K562 (cell line): Measurements from ENCODE around the gene NDUFS8. TPM values are rescaled to one million over a fixed set of nuclear protein-coding genes. Genes with fewer than 3 reads are reported as not detected.

ENCODE experiments used
- ASH1L ChIP-seq: fragments of 450-650 bp; IDR thresholded peaks from 2 replicates; pipeline ENCODE4 v1.6.1; 2018; ENCODE audit warnings: borderline replicate concordance, mild to moderate bottlenecking, low read depth; ENCODE audit not compliant: partially characterized antibody
- CAMTA2 ChIP-seq: fragments of 250-450 bp; sonication (Bioruptor Pico); conservative IDR thresholded peaks from 2 replicates; pipeline ENCODE4 v1.5.1; 2022
- CCNT2 ChIP-seq: IDR thresholded peaks from 2 replicates; pipeline ENCODE4 v1.6.1; 2011; ENCODE audit warnings: borderline replicate concordance, low read depth, mild to moderate bottlenecking, moderate library complexity, mixed read lengths, low read length; ENCODE audit not compliant: insufficient read length; ENCODE audit errors: extremely low read depth
- HNRNPH1 ChIP-seq: fragments of 200-400 bp; formaldehyde crosslinking; optimal IDR thresholded peaks from 2 replicates; pipeline ENCODE3; 2017; ENCODE audit warnings: low read depth, mild to moderate bottlenecking, low read length, moderate library complexity
- IFI16 ChIP-seq: fragments of 250-450 bp; sonication (Bioruptor Pico); IDR thresholded peaks from 2 replicates; pipeline ENCODE4 v2.1.2; 2022; ENCODE audit warnings: mild to moderate bottlenecking, inconsistent platforms
- JUNB ChIP-seq: fragments of 450-650 bp; formaldehyde crosslinking; conservative IDR thresholded peaks from 2 replicates; pipeline ENCODE4 v1.4.0; 2020; ENCODE audit warnings: mild to moderate bottlenecking
- NCOR1 ChIP-seq: fragments of 450-650 bp; IDR thresholded peaks from 2 replicates; pipeline ENCODE4 v1.6.1; 2016; ENCODE audit warnings: mild to moderate bottlenecking, moderate library complexity
- SAFB ChIP-seq: fragments of 200-400 bp; formaldehyde crosslinking; IDR thresholded peaks from 2 replicates; pipeline ENCODE4 v1.6.1; 2017; ENCODE audit warnings: low read depth, low read length, borderline replicate concordance
- SREBF1 ChIP-seq: fragments of 150-350 bp; IDR thresholded peaks from 2 replicates; pipeline ENCODE4 v1.6.1; 2014; ENCODE audit warnings: antibody characterized with exemption, low read depth, low read length, borderline replicate concordance
- TBL1XR1 ChIP-seq, 2 experiments: IDR thresholded peaks; 2 replicates each; pipeline ENCODE4 v1.6.1; 2012; ENCODE audit warnings: improper control_type of control experiment in 2 of 2, low read length in 2 of 2, mild to moderate bottlenecking in 1 of 2
- ZKSCAN3 ChIP-seq: fragments of 250-450 bp; sonication (Bioruptor Pico); IDR thresholded peaks from 2 replicates; pipeline ENCODE4 v1.4.0; 2020
- ZNF175 ChIP-seq: fragments of 200-800 bp; sonication (Bioruptor generic); IDR thresholded peaks from 2 replicates; pipeline ENCODE4 v1.6.1; 2016; ENCODE audit warnings: low read depth, mild to moderate bottlenecking, missing genetic modification characterization, missing compliant biosample characterization
- ZNF197 ChIP-seq: fragments of 200-800 bp; sonication (Bioruptor generic); IDR thresholded peaks from 2 replicates; pipeline ENCODE4 v1.6.1; 2016; ENCODE audit warnings: low read depth, missing genetic modification characterization, missing compliant biosample characterization
- ZNF282 ChIP-seq: sonication (generic); formaldehyde crosslinking; IDR thresholded peaks from 2 replicates; pipeline ENCODE4 v1.8.1; 2023; ENCODE audit warnings: missing genetic modification reagents
- ZNF431 ChIP-seq: sonication (generic); formaldehyde crosslinking; IDR thresholded peaks from 2 replicates; pipeline ENCODE4 v1.8.0; 2022; ENCODE audit warnings: mild to moderate bottlenecking, missing genetic modification reagents
- ZNF785 ChIP-seq: fragments of 250-450 bp; sonication (Bioruptor Pico); IDR thresholded peaks from 2 replicates; pipeline ENCODE4 v1.4.0; 2020; ENCODE audit warnings: mild to moderate bottlenecking
- polyA plus RNA-seq, 8 experiments: library from polyadenylated mRNA; depleted of rRNA in 4 of 8; stranded (reverse) in 5 of 8; unstranded in 3 of 8; fragments of >200 nt; fragmentation: Nextera tagmentation in 2 of 8; fragmentation: Illumina TruSeq in 1 of 8; extraction: Ambion mirVana in 2 of 8; extraction: Trizol in 1 of 8; gene quantifications; 2 replicates each; pipeline versions ENCODE4 v1.2.1 to v1.2.3, GENCODE V29; 2011 to 2014; ENCODE audit warnings: inconsistent platforms in 1 of 8, missing spikeins in 1 of 8
- total RNA-seq, 7 experiments: library from RNA; depleted of rRNA in 6 of 7; stranded (reverse); fragments of >200 nt in 6 of 7; fragmentation: Illumina TruSeq in 2 of 7; extraction: Trizol in 2 of 7; gene quantifications; 2 replicates each; pipeline versions ENCODE4 v1.2.1 to v1.2.3, GENCODE V29; 2011 to 2021; ENCODE audit warnings: low replicate concordance in 1 of 7
- TF ChIP-seq, protein P1 (sequence below): fragments of 450-650 bp; IDR thresholded peaks from 2 replicates; pipeline ENCODE4 v1.6.1; 2016; ENCODE audit warnings: low read depth
- TF ChIP-seq, protein P2 (sequence below): fragments of 450-650 bp; IDR thresholded peaks from 2 replicates; pipeline ENCODE4 v1.7.1; 2018; ENCODE audit warnings: mild to moderate bottlenecking, low read depth; ENCODE audit not compliant: partially characterized antibody

Gene NDUFS8
- total and polyA plus RNA-seq, 9 of the 15 experiments (the other 6 are each of a cell fraction or from before 2014, with no cell fraction given): 36.5 to 351 (median 101) TPM

DNA sequence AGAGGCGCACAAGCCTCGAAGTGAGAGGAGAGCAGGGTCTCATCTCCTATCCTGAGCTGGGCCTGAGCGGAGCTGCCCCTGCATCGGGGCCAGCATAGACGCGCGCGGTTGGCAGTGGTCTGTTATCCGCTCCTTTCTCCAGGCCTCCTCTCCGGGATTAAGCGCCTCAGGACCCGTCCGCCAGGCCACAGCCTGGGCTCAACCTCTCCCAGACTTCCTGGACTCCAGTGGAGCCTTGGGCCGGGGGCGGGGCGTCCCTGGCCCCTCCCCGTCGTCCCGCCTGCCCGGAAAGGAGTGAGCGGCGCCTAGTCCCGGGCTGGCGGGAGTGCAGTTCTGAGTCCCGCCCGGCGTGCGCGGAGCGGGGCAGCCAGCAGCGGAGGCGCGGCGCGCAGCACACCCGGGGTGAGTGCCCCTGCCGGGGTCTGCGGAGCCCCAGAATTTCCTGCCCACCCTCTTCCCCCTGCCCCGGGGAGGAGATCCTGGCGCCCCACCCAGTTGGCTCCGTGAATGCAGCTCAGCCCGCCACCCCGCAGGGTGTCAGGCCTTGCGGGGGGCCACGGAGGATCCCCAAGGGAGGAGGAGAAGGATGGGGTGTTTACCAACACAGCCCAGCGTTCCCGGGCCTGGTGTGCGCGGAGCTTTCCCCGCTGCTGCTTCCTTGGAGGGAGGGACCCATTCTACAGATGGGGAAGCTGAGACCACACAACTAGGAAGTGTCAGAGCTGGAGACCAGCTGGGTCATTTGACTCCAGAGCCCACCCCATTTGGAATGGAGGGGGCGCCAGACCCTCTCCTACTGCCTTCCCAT is 8.4 kb downstream of the NDUFS8 start, which contains the start of gene TCIRG1 (continued):
- TF ChIP-seq, protein P1, sequence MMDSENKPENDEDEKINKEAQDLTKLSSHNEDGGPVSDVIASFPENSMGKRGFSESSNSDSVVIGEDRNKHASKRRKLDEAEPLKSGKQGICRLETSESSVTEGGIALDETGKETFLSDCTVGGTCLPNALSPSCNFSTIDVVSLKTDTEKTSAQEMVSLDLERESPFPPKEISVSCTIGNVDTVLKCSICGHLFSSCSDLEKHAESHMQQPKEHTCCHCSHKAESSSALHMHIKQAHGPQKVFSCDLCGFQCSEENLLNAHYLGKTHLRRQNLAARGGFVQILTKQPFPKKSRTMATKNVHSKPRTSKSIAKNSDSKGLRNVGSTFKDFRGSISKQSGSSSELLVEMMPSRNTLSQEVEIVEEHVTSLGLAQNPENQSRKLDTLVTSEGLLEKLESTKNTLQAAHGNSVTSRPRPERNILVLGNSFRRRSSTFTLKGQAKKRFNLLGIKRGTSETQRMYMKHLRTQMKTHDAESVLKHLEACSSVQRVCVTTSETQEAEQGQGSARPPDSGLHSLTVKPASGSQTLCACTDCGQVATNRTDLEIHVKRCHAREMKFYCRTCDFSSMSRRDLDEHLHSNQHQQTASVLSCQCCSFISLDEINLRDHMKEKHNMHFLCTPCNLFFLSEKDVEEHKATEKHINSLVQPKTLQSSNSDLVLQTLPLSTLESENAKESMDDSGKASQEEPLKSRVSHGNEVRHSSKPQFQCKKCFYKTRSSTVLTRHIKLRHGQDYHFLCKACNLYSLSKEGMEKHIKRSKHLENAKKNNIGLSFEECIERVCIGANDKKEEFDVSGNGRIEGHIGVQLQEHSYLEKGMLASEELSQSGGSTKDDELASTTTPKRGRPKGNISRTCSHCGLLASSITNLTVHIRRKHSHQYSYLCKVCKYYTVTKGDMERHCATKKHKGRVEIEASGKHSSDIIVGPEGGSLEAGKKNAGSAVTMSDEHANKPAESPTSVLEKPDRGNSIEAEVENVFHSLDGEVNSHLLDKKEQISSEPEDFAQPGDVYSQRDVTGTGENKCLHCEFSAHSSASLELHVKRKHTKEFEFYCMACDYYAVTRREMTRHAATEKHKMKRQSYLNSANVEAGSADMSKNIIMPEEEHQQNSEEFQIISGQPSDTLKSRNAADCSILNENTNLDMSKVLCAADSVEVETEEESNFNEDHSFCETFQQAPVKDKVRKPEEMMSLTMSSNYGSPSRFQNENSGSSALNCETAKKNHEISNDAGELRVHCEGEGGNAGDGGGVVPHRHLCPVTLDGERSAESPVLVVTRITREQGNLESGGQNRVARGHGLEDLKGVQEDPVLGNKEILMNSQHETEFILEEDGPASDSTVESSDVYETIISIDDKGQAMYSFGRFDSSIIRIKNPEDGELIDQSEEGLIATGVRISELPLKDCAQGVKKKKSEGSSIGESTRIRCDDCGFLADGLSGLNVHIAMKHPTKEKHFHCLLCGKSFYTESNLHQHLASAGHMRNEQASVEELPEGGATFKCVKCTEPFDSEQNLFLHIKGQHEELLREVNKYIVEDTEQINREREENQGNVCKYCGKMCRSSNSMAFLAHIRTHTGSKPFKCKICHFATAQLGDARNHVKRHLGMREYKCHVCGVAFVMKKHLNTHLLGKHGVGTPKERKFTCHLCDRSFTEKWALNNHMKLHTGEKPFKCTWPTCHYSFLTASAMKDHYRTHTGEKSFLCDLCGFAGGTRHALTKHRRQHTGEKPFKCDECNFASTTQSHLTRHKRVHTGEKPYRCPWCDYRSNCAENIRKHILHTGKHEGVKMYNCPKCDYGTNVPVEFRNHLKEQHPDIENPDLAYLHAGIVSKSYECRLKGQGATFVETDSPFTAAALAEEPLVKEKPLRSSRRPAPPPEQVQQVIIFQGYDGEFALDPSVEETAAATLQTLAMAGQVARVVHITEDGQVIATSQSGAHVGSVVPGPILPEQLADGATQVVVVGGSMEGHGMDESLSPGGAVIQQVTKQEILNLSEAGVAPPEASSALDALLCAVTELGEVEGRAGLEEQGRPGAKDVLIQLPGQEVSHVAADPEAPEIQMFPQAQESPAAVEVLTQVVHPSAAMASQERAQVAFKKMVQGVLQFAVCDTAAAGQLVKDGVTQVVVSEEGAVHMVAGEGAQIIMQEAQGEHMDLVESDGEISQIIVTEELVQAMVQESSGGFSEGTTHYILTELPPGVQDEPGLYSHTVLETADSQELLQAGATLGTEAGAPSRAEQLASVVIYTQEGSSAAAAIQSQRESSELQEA: no peak
- no peak for TF ChIP-seq ZNF785
- no peak; the same call in 1 of the 2 replicates for TF ChIP-seq NCOR1
- TF ChIP-seq ZNF175: no peak
- no peak for TF ChIP-seq ZNF197 (CRISPR knock-in tag)
- no peak for TF ChIP-seq ZNF431 (CRISPR knock-in tag)
- TF ChIP-seq, protein P2, sequence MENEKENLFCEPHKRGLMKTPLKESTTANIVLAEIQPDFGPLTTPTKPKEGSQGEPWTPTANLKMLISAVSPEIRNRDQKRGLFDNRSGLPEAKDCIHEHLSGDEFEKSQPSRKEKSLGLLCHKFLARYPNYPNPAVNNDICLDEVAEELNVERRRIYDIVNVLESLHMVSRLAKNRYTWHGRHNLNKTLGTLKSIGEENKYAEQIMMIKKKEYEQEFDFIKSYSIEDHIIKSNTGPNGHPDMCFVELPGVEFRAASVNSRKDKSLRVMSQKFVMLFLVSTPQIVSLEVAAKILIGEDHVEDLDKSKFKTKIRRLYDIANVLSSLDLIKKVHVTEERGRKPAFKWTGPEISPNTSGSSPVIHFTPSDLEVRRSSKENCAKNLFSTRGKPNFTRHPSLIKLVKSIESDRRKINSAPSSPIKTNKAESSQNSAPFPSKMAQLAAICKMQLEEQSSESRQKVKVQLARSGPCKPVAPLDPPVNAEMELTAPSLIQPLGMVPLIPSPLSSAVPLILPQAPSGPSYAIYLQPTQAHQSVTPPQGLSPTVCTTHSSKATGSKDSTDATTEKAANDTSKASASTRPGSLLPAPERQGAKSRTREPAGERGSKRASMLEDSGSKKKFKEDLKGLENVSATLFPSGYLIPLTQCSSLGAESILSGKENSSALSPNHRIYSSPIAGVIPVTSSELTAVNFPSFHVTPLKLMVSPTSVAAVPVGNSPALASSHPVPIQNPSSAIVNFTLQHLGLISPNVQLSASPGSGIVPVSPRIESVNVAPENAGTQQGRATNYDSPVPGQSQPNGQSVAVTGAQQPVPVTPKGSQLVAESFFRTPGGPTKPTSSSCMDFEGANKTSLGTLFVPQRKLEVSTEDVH: peak; percentile 15
- TF ChIP-seq CCNT2: peak; percentile 73
- TF ChIP-seq SAFB: no peak
- no peak for TF ChIP-seq IFI16
- no peak for TF ChIP-seq CAMTA2
- no peak for TF ChIP-seq ZNF282 (CRISPR knock-in tag)
- TF ChIP-seq ZKSCAN3 (CRISPR knock-in tag): no peak
- no peak for TF ChIP-seq SREBF1
- no peak for TF ChIP-seq ASH1L
- no peak for TF ChIP-seq JUNB (CRISPR knock-in tag)
- no peak for TF ChIP-seq TBL1XR1 (IDR thresholded peaks at IDR 0.05; ENCODE audit: low read length in 2 of 2)
- TF ChIP-seq HNRNPH1: no peak
